Upper lobe of right lung (tissue), 1 donor: ENCODE results near the gene APOB. TPM values are rescaled to one million over a fixed set of nuclear protein-coding genes. Genes with fewer than 3 reads are reported as not detected.
A peak's percentile ranks its signal among the peaks of the same experiment; 100 is the strongest.

Experiments used
- ATAC-seq: fragments of 200-7000 bp; cut with Tn5 transposase; one replicate; pipeline ENCODE4 v1.9.1; 2020; ENCODE audit warnings: mild to moderate bottlenecking, moderate library complexity
- DNase-seq: peaks from one replicate; pipeline ENCODE4 v3.0.0-alpha.2; 2020
- H3K27ac ChIP-seq: fragments of 200-600 bp; one replicate; pipeline ENCODE4 v1.8.0; 2022
- H3K27me3 ChIP-seq: fragments of 200-600 bp; one replicate; pipeline ENCODE4 v1.8.0; 2022; ENCODE audit warnings: mild to moderate bottlenecking
- H3K36me3 ChIP-seq: fragments of 200-600 bp; one replicate; pipeline ENCODE4 v1.8.0; 2022
- H3K4me1 ChIP-seq: fragments of 200-600 bp; one replicate; pipeline ENCODE4 v1.8.0; 2022
- H3K4me3 ChIP-seq: fragments of 200-600 bp; one replicate; pipeline ENCODE4 v1.8.0; 2022; ENCODE audit warnings: mild to moderate bottlenecking
- H3K9me3 ChIP-seq: fragments of 200-600 bp; one replicate; pipeline ENCODE4 v1.8.0; 2022
- CTCF ChIP-seq: fragments of 200-600 bp; IDR thresholded peaks from one replicate; pipeline ENCODE4 v1.8.0; 2022; ENCODE audit warnings: antibody characterized with exemption
- intact Hi-C: fragments of 100-400 bp; cut with DNase I; formaldehyde crosslinking; loops from one replicate; pipeline ENCODE4 v1.11.0; 2022
- total RNA-seq: library from RNA; stranded (reverse); fragmentation: NEBNext Ultra II Directional; extraction: Animal tissue kit (Norgen Biotek cat#: 25700); gene quantifications from one replicate; pipeline ENCODE4 v1.2.1, GENCODE V29; 2021
- donor health status: DM: no; HTN: yes; CAD: no; lungs with severe emphysema.

APOB gene
- total RNA-seq, 1 donor from 2014 or later = 0.49 TPM

- Histone ChIP-seq H3K36me3 (no peaks in the 10 kb centered on the region), H3K27me3 (no peaks in the 10 kb centered on the region), H3K4me1 (no peaks in the 10 kb centered on the region), H3K27ac (no peak overlapping the region), H3K9me3 (no peaks in the 10 kb centered on the region), H3K4me3 (no peak overlapping the region)
- DNase-seq = no peak
- ATAC-seq = peak; percentile 59
- TF ChIP-seq CTCF = no peak
- intact Hi-C loops = no loop called here
These were observed 90.6 kb downstream of the APOB start for GRCh38 chr2:20953146-20953824.

Other genes with a start within 250 kb of the APOB start
- 17.9 TPM for gene LDAH, start 221.0 kb downstream of the APOB start, total RNA-seq
- not detected for gene TDRD15, start 79.9 kb upstream of the APOB start, total RNA-seq